Fibroblast of lung (primary cell): ENCODE measurements around the gene DMXL2. TPM values are rescaled to one million over a fixed set of nuclear protein-coding genes. Genes with fewer than 3 reads are reported as not detected.

Source experiments
- DNase-seq, 2 donors: peaks; one replicate each; pipeline versions ENCODE4 v3.0.0 to v3.0.0-alpha.2; 2010; ENCODE audit warnings: low read depth in 2 of 2
- H2AFZ ChIP-seq: 2 replicates; pipeline ENCODE4 v1.5.1; 2012; ENCODE audit warnings: low read length, control low read depth, inconsistent platforms
- H3K27ac ChIP-seq: 2 replicates; pipeline ENCODE4 v1.5.1; 2011; ENCODE audit warnings: low read length, control low read depth; ENCODE audit not compliant: insufficient read depth
- H3K27me3 ChIP-seq: 2 replicates; pipeline ENCODE4 v1.5.1; 2011; ENCODE audit warnings: mild to moderate bottlenecking, low read length; ENCODE audit not compliant: control insufficient read depth, insufficient read depth
- H3K36me3 ChIP-seq: 2 replicates; pipeline ENCODE4 v1.5.1; 2011; ENCODE audit warnings: low read length; ENCODE audit not compliant: control insufficient read depth, insufficient read depth
- H3K4me1 ChIP-seq: 2 replicates; pipeline ENCODE4 v1.5.1; 2011; ENCODE audit warnings: low read length; ENCODE audit not compliant: control insufficient read depth, insufficient read depth; ENCODE audit errors: extremely low read depth
- H3K4me2 ChIP-seq: 2 replicates; pipeline ENCODE4 v1.5.1; 2011; ENCODE audit warnings: low read length, control low read depth; ENCODE audit not compliant: insufficient read depth; ENCODE audit errors: extremely low read depth
- H3K4me3 ChIP-seq, 4 experiments: fragments of 200-600 bp in 1 of 4; sonication (generic) in 1 of 4; replicated peaks in 1 of 4; 2 replicates each; pipeline ENCODE4 v1.5.1; 2011 to 2016; ENCODE audit warnings: low read length in 4 of 4, low read depth in 3 of 4, mild to moderate bottlenecking in 3 of 4, control low read depth in 2 of 4, inconsistent platforms in 1 of 4, mixed read lengths in 1 of 4; ENCODE audit not compliant: insufficient read depth in 1 of 4; ENCODE audit errors: control extremely low read depth in 1 of 4
- H3K79me2 ChIP-seq: 2 replicates; pipeline ENCODE4 v1.5.1; 2012; ENCODE audit warnings: mild to moderate bottlenecking, low read length, inconsistent platforms; ENCODE audit not compliant: control insufficient read depth, insufficient read depth
- H3K9ac ChIP-seq: 2 replicates; pipeline ENCODE4 v1.5.1; 2011; ENCODE audit warnings: mild to moderate bottlenecking, low read length, control low read depth; ENCODE audit not compliant: insufficient read depth
- H3K9me3 ChIP-seq: 2 replicates; pipeline ENCODE4 v1.5.1; 2012; ENCODE audit warnings: low read depth, low read length; ENCODE audit not compliant: control insufficient read depth, insufficient read depth
- H4K20me1 ChIP-seq: 2 replicates; pipeline ENCODE4 v1.5.1; 2011; ENCODE audit warnings: low read length; ENCODE audit not compliant: control insufficient read depth, insufficient read depth; ENCODE audit errors: extremely low read depth
- CTCF ChIP-seq, 2 donors: IDR thresholded peaks in 1 of 2; conservative IDR thresholded peaks in 1 of 2; 1 replicate in 1 of 2; 2 replicates in 1 of 2; pipeline ENCODE4 v1.5.1; 2011 to 2012; ENCODE audit warnings: low read length in 2 of 2, control low read depth in 1 of 2, inconsistent platforms in 1 of 2, low read depth in 1 of 2, mild to moderate bottlenecking in 1 of 2
- EZH2 ChIP-seq: IDR thresholded peaks from 2 replicates; pipeline ENCODE4 v1.5.1; 2012; ENCODE audit warnings: low read length, control low read depth, mild to moderate bottlenecking; ENCODE audit errors: missing control alignments
- polyA plus RNA-seq, 2 donors: library from polyadenylated mRNA; depleted of rRNA in 1 of 2; stranded (reverse) in 1 of 2; unstranded in 1 of 2; fragments of >200 nt; gene quantifications; 2 replicates each; pipeline ENCODE4 v1.2.1, GENCODE V29; 2011 to 2012; ENCODE audit warnings: missing spikeins in 1 of 2
- total RNA-seq: library from RNA; depleted of rRNA; stranded (reverse); fragments of >200 nt; gene quantifications from 2 replicates; pipeline ENCODE4 v1.2.1, GENCODE V29; 2014

The DMXL2 gene
- total and polyA plus RNA-seq, 2 donors (not counting 1 experiment from before 2014, with no cell fraction given): 9.4 to 31.2 TPM

- no peaks in the 10 kb centered on the region for H3K79me2 ChIP-seq
- no peak overlapping the region for H3K4me3 ChIP-seq
- no peak overlapping the region for H3K27ac ChIP-seq
- no peaks in the 10 kb centered on the region for H4K20me1 ChIP-seq
- H3K9ac ChIP-seq: no peak overlapping the region
- H3K36me3 ChIP-seq: no peaks in the 10 kb centered on the region
- no peaks in the 10 kb centered on the region for H3K9me3 ChIP-seq
- no peak overlapping the region for H2AFZ ChIP-seq
- TF ChIP-seq CTCF (conservative IDR thresholded peaks at IDR 0.05 in 1 of 2, IDR thresholded peaks at IDR 0.05 in 1 of 2; ENCODE audit: low read depth in 1 of 2, low read length in 2 of 2) (no peak), EZH2 (no peak)
- H3K4me2 ChIP-seq: no peak overlapping the region
- no peaks in the 10 kb centered on the region for H3K4me1 ChIP-seq
- peaks cover 2% of the 10 kb centered on the region for H3K27me3 ChIP-seq
- no peak for DNase-seq
Observed at GRCh38 chr15:51668446-51668845, 45.9 kb upstream of the DMXL2 start.

GRCh38 chr15:51667478-51667877 is 44.9 kb upstream of the DMXL2 start:
- no peak overlapping the region for H2AFZ ChIP-seq
- H3K27me3 ChIP-seq: peaks cover 2% of the 10 kb centered on the region
- no peaks in the 10 kb centered on the region for H3K4me1 ChIP-seq
- no peaks in the 10 kb centered on the region for H4K20me1 ChIP-seq
- TF ChIP-seq CTCF (conservative IDR thresholded peaks at IDR 0.05 in 1 of 2, IDR thresholded peaks at IDR 0.05 in 1 of 2; ENCODE audit: low read depth in 1 of 2, low read length in 2 of 2) (no peak), EZH2 (no peak)
- H3K27ac ChIP-seq: no peak overlapping the region
- no peaks in the 10 kb centered on the region for H3K36me3 ChIP-seq
- H3K4me3 ChIP-seq: no peak overlapping the region
- no peak overlapping the region for H3K9ac ChIP-seq
- H3K9me3 ChIP-seq: no peaks in the 10 kb centered on the region
- no peak overlapping the region for H3K4me2 ChIP-seq
- no peak for DNase-seq
- no peaks in the 10 kb centered on the region for H3K79me2 ChIP-seq

- H3K4me3 ChIP-seq: no peak overlapping the region
- TF ChIP-seq CTCF (conservative IDR thresholded peaks at IDR 0.05 in 1 of 2, IDR thresholded peaks at IDR 0.05 in 1 of 2; ENCODE audit: low read depth in 1 of 2, low read length in 2 of 2) (no peak), EZH2 (no peak)
- H3K79me2 ChIP-seq: no peaks in the 10 kb centered on the region
- DNase-seq: no peak
- no peaks in the 10 kb centered on the region for H4K20me1 ChIP-seq
- H3K36me3 ChIP-seq: no peaks in the 10 kb centered on the region
- H3K9ac ChIP-seq: no peak overlapping the region
- no peak overlapping the region for H3K27ac ChIP-seq
- no peak overlapping the region for H2AFZ ChIP-seq
- no peak overlapping the region for H3K4me2 ChIP-seq
- H3K4me1 ChIP-seq: no peaks in the 10 kb centered on the region
- no peaks in the 10 kb centered on the region for H3K27me3 ChIP-seq
- no peaks in the 10 kb centered on the region for H3K9me3 ChIP-seq
Observed at GRCh38 chr15:51661072-51661471, 38.5 kb upstream of the DMXL2 start.
